ENCODE results near the gene ZNF217. TPM values are rescaled to one million over a fixed set of nuclear protein-coding genes. Genes with fewer than 3 reads are reported as not detected.
"Not testable (repeated sequence)": the region's sequence is repeated elsewhere in the genome, so short reads cannot be mapped to it uniquely, and the experiment has no call there.

Gene ZNF217
- total RNA-seq, 1 donor from 2014 or later = 57.9 TPM

GRCh38 chr20:53606364-53606985, 12.8 kb upstream of the ZNF217 start:
- no peak overlapping the region for H3K9ac ChIP-seq (ENCODE audit: low read length)
- DNase-seq (ENCODE audit: low read depth) = peak; percentile 83
- no peaks in the 10 kb centered on the region for H3K36me3 ChIP-seq (ENCODE audit: insufficient read depth, low read length)
- H3K27ac Mint-ChIP-seq (ENCODE audit: unreplicated experiment) = peak overlapping the region; percentile 72
- no peaks in the 10 kb centered on the region for H3K27me3 ChIP-seq (ENCODE audit: insufficient read depth, low read length)
- FAIRE-seq = no peak
- no peak overlapping the region for H2AFZ ChIP-seq (ENCODE audit: low read depth, low read length)
- H3K27me3 Mint-ChIP-seq (ENCODE audit: low read depth, unreplicated experiment) = no peaks in the 10 kb centered on the region
- H3K9me3 Mint-ChIP-seq (ENCODE audit: unreplicated experiment) = no peaks in the 10 kb centered on the region
- H3K4me3 Mint-ChIP-seq (ENCODE audit: unreplicated experiment) = no peak overlapping the region
- no peaks in the 10 kb centered on the region for H3K36me3 Mint-ChIP-seq (ENCODE audit: low read depth, unreplicated experiment)
- TF ChIP-seq CTCF (IDR thresholded peaks at IDR 0.05; ENCODE audit: insufficient read depth, low read depth, low read length) (no peak), EZH2 (IDR thresholded peaks at IDR 0.05; ENCODE audit: insufficient read depth, low read length) (no peak)
- H3K4me1 ChIP-seq (ENCODE audit: insufficient read depth, low read length) = peaks cover 23% of the 10 kb centered on the region
- H4K20me1 ChIP-seq (ENCODE audit: insufficient read depth, low read length) = no peaks in the 10 kb centered on the region
- peaks cover 22% of the 10 kb centered on the region for H3K4me1 Mint-ChIP-seq (ENCODE audit: low read depth, unreplicated experiment)
- no peak overlapping the region for H3K27ac ChIP-seq (ENCODE audit: low read depth, low read length)
- no peaks in the 10 kb centered on the region for H3K79me2 ChIP-seq (ENCODE audit: insufficient read depth, low read length)
- no peaks in the 10 kb centered on the region for H3K9me3 ChIP-seq (ENCODE audit: insufficient read depth, low read depth, low read length)
- H3K4me2 ChIP-seq (ENCODE audit: low read length) = no peak overlapping the region
- H3K4me3 ChIP-seq (ENCODE audit: insufficient read depth, low read depth, low read length) = no peak overlapping the region

- H3K4me3 Mint-ChIP-seq (ENCODE audit: unreplicated experiment); H2AFZ ChIP-seq (ENCODE audit: low read depth, low read length); FAIRE-seq; H3K4me3 ChIP-seq (ENCODE audit: insufficient read depth, low read depth, low read length); H3K36me3 ChIP-seq (ENCODE audit: insufficient read depth, low read length); H3K27me3 ChIP-seq (ENCODE audit: insufficient read depth, low read length); H3K36me3 Mint-ChIP-seq (ENCODE audit: low read depth, unreplicated experiment); H3K27me3 Mint-ChIP-seq (ENCODE audit: low read depth, unreplicated experiment); H3K9me3 ChIP-seq (ENCODE audit: insufficient read depth, low read depth, low read length); H3K27ac ChIP-seq (ENCODE audit: low read depth, low read length); H3K27ac Mint-ChIP-seq (ENCODE audit: unreplicated experiment); H3K4me2 ChIP-seq (ENCODE audit: low read length); H3K9ac ChIP-seq (ENCODE audit: low read length); H3K79me2 ChIP-seq (ENCODE audit: insufficient read depth, low read length); H4K20me1 ChIP-seq (ENCODE audit: insufficient read depth, low read length); H3K9me3 Mint-ChIP-seq (ENCODE audit: unreplicated experiment); DNase-seq (ENCODE audit: low read depth): not testable (repeated sequence)
- peaks cover 18% of the 10 kb centered on the region for H3K4me1 ChIP-seq (ENCODE audit: insufficient read depth, low read length)
- H3K4me1 Mint-ChIP-seq (ENCODE audit: low read depth, unreplicated experiment) = peaks cover 19% of the 10 kb centered on the region
Measured at GRCh38 chr20:53605401-53605800, 11.8 kb upstream of the ZNF217 start.

- H4K20me1 ChIP-seq (ENCODE audit: insufficient read depth, low read length); H2AFZ ChIP-seq (ENCODE audit: low read depth, low read length); H3K79me2 ChIP-seq (ENCODE audit: insufficient read depth, low read length); FAIRE-seq; H3K4me2 ChIP-seq (ENCODE audit: low read length); H3K36me3 ChIP-seq (ENCODE audit: insufficient read depth, low read length); H3K4me3 ChIP-seq (ENCODE audit: insufficient read depth, low read depth, low read length); H3K36me3 Mint-ChIP-seq (ENCODE audit: low read depth, unreplicated experiment); H3K27ac ChIP-seq (ENCODE audit: low read depth, low read length); H3K27ac Mint-ChIP-seq (ENCODE audit: unreplicated experiment); H3K9me3 ChIP-seq (ENCODE audit: insufficient read depth, low read depth, low read length); H3K27me3 Mint-ChIP-seq (ENCODE audit: low read depth, unreplicated experiment); H3K27me3 ChIP-seq (ENCODE audit: insufficient read depth, low read length); H3K9me3 Mint-ChIP-seq (ENCODE audit: unreplicated experiment); DNase-seq (ENCODE audit: low read depth); H3K4me3 Mint-ChIP-seq (ENCODE audit: unreplicated experiment); H3K9ac ChIP-seq (ENCODE audit: low read length): not testable (repeated sequence)
- peaks cover 15% of the 10 kb centered on the region for H3K4me1 ChIP-seq (ENCODE audit: insufficient read depth, low read length)
- H3K4me1 Mint-ChIP-seq (ENCODE audit: low read depth, unreplicated experiment) = peaks cover 15% of the 10 kb centered on the region
Measured at GRCh38 chr20:53604846-53605245, 11.2 kb upstream of the ZNF217 start.

Data from astrocyte (in vitro differentiated cells and primary cell).